H1 (cell line): ENCODE measurements around the gene TERB1. TPM values are rescaled to one million over a fixed set of nuclear protein-coding genes. Genes with fewer than 3 reads are reported as not detected.

Source experiments
- CTCF ChIA-PET: fragments of 300-600 bp; sonication (Branson Sonifier 250); formaldehyde crosslinking; loops from one replicate; lab custom pipeline; 2021; ENCODE audit not compliant: partially characterized antibody; lab: Charles Lee
- POLR2A ChIA-PET: fragments of 300-600 bp; sonication (Branson Sonifier 250); formaldehyde crosslinking; loops from one replicate; lab custom pipeline; 2021; ENCODE audit warnings: inconsistent platforms; ENCODE audit not compliant: partially characterized antibody; lab: Charles Lee
- DNase-seq, 2 experiments: peaks; one replicate each; pipeline versions ENCODE4 v3.0.0 to v3.0.0-alpha.2; 2010 to 2022; ENCODE audit warnings: low spot score in 2 of 2, low read depth in 1 of 2, mixed read lengths in 1 of 2
- FAIRE-seq: peaks from 2 replicates; lab custom pipeline; 2011; peaks lifted over from hg19 to GRCh38; lab: Jason Lieb, UNC
- H2AFZ ChIP-seq: 2 replicates; pipeline ENCODE4 v1.8.1; 2012; ENCODE audit warnings: low read length, inconsistent platforms
- H2AK5ac ChIP-seq: 2 replicates; pipeline ENCODE4 v1.6.1; 2013; ENCODE audit warnings: low read depth, low read length
- H2BK120ac ChIP-seq: replicated peaks from 2 replicates; pipeline ENCODE3; 2013; ENCODE audit warnings: low read depth, low read length, inconsistent platforms
- H2BK12ac ChIP-seq: 2 replicates; pipeline ENCODE4 v1.6.1; 2013; ENCODE audit warnings: low read depth, low read length
- H2BK15ac ChIP-seq: 2 replicates; pipeline ENCODE4 v1.6.1; 2013; ENCODE audit warnings: low read length
- H2BK20ac ChIP-seq: 2 replicates; pipeline ENCODE4 v1.6.1; 2013; ENCODE audit warnings: low read length
- H2BK5ac ChIP-seq: 2 replicates; pipeline ENCODE4 v1.6.1; 2013; ENCODE audit warnings: low read depth, low read length
- H3K14ac ChIP-seq: 2 replicates; pipeline ENCODE4 v1.6.1; 2013; ENCODE audit warnings: inconsistent platforms; ENCODE audit not compliant: insufficient read length
- H3K18ac ChIP-seq: 2 replicates; pipeline ENCODE4 v1.6.1; 2013; ENCODE audit warnings: low read length; ENCODE audit errors: extremely low read depth
- H3K23ac ChIP-seq: 2 replicates; pipeline ENCODE4 v1.6.1; 2013; ENCODE audit warnings: inconsistent platforms; ENCODE audit not compliant: insufficient read length
- H3K23me2 ChIP-seq: 2 replicates; pipeline ENCODE4 v1.6.1; 2013; ENCODE audit warnings: low read depth, low read length
- H3K27ac ChIP-seq: 2 replicates; pipeline ENCODE4 v1.6.1; 2011; ENCODE audit warnings: low read depth, low read length, inconsistent platforms
- H3K27me3 ChIP-seq, 4 experiments: replicated peaks in 1 of 4; 1 replicate in 1 of 4; 2 replicates in 3 of 4; pipeline versions ENCODE4 v1.6.1 to v1.8.1; 2011 to 2013; ENCODE audit warnings: low read length in 3 of 4, mild to moderate bottlenecking in 3 of 4, inconsistent platforms in 2 of 4, mixed read lengths in 2 of 4, moderate library complexity in 1 of 4; ENCODE audit not compliant: control insufficient read depth in 3 of 4, insufficient read depth in 3 of 4; ENCODE audit errors: extremely low read depth in 1 of 4
- H3K36me3 ChIP-seq, 4 experiments: 2 replicates each; pipeline versions ENCODE4 v1.6.1 to v1.8.1; 2011 to 2013; ENCODE audit warnings: mild to moderate bottlenecking in 4 of 4, low read length in 3 of 4, moderate library complexity in 2 of 4, control low read depth in 1 of 4, inconsistent platforms in 1 of 4; ENCODE audit not compliant: insufficient read depth in 4 of 4, control insufficient read depth in 2 of 4
- H3K4ac ChIP-seq: replicated peaks from 2 replicates; pipeline ENCODE3; 2013; ENCODE audit warnings: low read length, low read depth, mixed read lengths, inconsistent platforms; ENCODE audit not compliant: insufficient read length
- H3K4me1 ChIP-seq, 4 experiments: replicated peaks in 1 of 4; 1 replicate in 1 of 4; 2 replicates in 3 of 4; pipeline versions ENCODE4 v1.6.1 to v1.8.1; 2011 to 2013; ENCODE audit warnings: low read length in 3 of 4, inconsistent platforms in 2 of 4, mixed read lengths in 1 of 4; ENCODE audit not compliant: insufficient read depth in 4 of 4, control insufficient read depth in 3 of 4
- H3K4me2 ChIP-seq, 2 experiments: 2 replicates each; pipeline versions ENCODE4 v1.6.1 to v1.8.1; 2011 to 2013; ENCODE audit warnings: low read depth in 2 of 2, low read length in 2 of 2, control low read depth in 1 of 2, inconsistent platforms in 1 of 2, mild to moderate bottlenecking in 1 of 2; ENCODE audit not compliant: insufficient read depth in 1 of 2
- H3K4me3 ChIP-seq, 4 experiments: fragments of 200-600, 300-600 bp in 1 of 4; sonication (generic), shearing (Covaris generic), sonication (Bioruptor Twin) in 1 of 4; 2 replicates each; pipeline versions ENCODE4 v1.5.1 to v1.8.1; 2011 to 2016; ENCODE audit warnings: low read length in 4 of 4, low read depth in 3 of 4, control low read depth in 2 of 4, inconsistent platforms in 2 of 4, mild to moderate bottlenecking in 2 of 4, mixed read lengths in 1 of 4, moderate library complexity in 1 of 4; ENCODE audit not compliant: insufficient read depth in 2 of 4; ENCODE audit errors: extremely low read depth in 1 of 4
- H3K56ac ChIP-seq: replicated peaks from 2 replicates; pipeline ENCODE3; 2013; ENCODE audit warnings: low read depth, mild to moderate bottlenecking, mixed read lengths, low read length, inconsistent platforms; ENCODE audit not compliant: insufficient read length
- H3K79me1 ChIP-seq: 2 replicates; pipeline ENCODE4 v1.6.1; 2013; ENCODE audit warnings: low read depth, low read length, control low read depth
- H3K79me2 ChIP-seq, 2 experiments: 2 replicates each; pipeline versions ENCODE4 v1.6.1 to v1.8.1; 2012 to 2013; ENCODE audit warnings: low read length in 2 of 2, mild to moderate bottlenecking in 2 of 2, inconsistent platforms in 1 of 2; ENCODE audit not compliant: insufficient read depth in 2 of 2, control insufficient read depth in 1 of 2
- H3K9ac ChIP-seq, 4 experiments: replicated peaks in 1 of 4; 1 replicate in 1 of 4; 2 replicates in 3 of 4; pipeline versions ENCODE4 v1.6.1 to v1.8.1; 2011 to 2013; ENCODE audit warnings: low read depth in 3 of 4, low read length in 3 of 4, control low read depth in 2 of 4, mild to moderate bottlenecking in 2 of 4, moderate library complexity in 2 of 4, inconsistent platforms in 1 of 4; ENCODE audit errors: extremely low read depth in 1 of 4
- H3K9me3 ChIP-seq, 2 experiments: 2 replicates each; pipeline versions ENCODE4 v1.6.1 to v1.8.1; 2012 to 2013; ENCODE audit warnings: mild to moderate bottlenecking in 2 of 2, moderate library complexity in 2 of 2, control low read depth in 1 of 2, inconsistent platforms in 1 of 2, low read depth in 1 of 2, low read length in 1 of 2, mixed read lengths in 1 of 2; ENCODE audit not compliant: insufficient read depth in 2 of 2
- H4K20me1 ChIP-seq, 2 experiments: replicated peaks in 1 of 2; 2 replicates each; pipeline versions ENCODE3 to v1.8.1; 2011 to 2013; ENCODE audit warnings: inconsistent platforms in 2 of 2, low read length in 2 of 2, mild to moderate bottlenecking in 1 of 2; ENCODE audit not compliant: insufficient read depth in 2 of 2, control insufficient read depth in 1 of 2
- H4K5ac ChIP-seq: 2 replicates; pipeline ENCODE4 v1.6.1; 2013; ENCODE audit warnings: low read length, low read depth, mixed read lengths, inconsistent platforms; ENCODE audit not compliant: insufficient read length
- H4K8ac ChIP-seq: 2 replicates; pipeline ENCODE4 v1.8.0; 2013; ENCODE audit warnings: mild to moderate bottlenecking, moderate library complexity, low read length, inconsistent platforms; ENCODE audit not compliant: insufficient read depth; ENCODE audit errors: extremely low read depth
- H4K91ac ChIP-seq: replicated peaks from 2 replicates; pipeline ENCODE3; 2013; ENCODE audit warnings: low read length, mixed read lengths, inconsistent platforms; ENCODE audit not compliant: insufficient read length
- ASH2L ChIP-seq: fragments of 200-600, 300-600 bp; sonication (generic); IDR thresholded peaks from one replicate; pipeline ENCODE4 v1.7.1; 2017; ENCODE audit warnings: low read length
- BACH1 ChIP-seq: IDR thresholded peaks from 2 replicates; pipeline ENCODE4 v1.6.1; 2012; ENCODE audit warnings: low read length, improper control_type of control experiment
- CEBPB ChIP-seq: IDR thresholded peaks from 2 replicates; pipeline ENCODE4 v1.6.1; 2012; ENCODE audit warnings: low read depth, low read length
- CHD2 ChIP-seq: IDR thresholded peaks from 2 replicates; pipeline ENCODE4 v1.6.1; 2012; ENCODE audit warnings: low read length, improper control_type of control experiment
- CTCF ChIP-seq, 3 experiments: IDR thresholded peaks; 1 replicate in 2 of 3; 2 replicates in 1 of 3; pipeline versions ENCODE4 v1.5.1 to v1.6.1; 2011; ENCODE audit warnings: low read length in 3 of 3, mild to moderate bottlenecking in 3 of 3, inconsistent platforms in 2 of 3, low read depth in 1 of 3, moderate library complexity in 1 of 3; ENCODE audit not compliant: insufficient read depth in 1 of 3; ENCODE audit errors: control extremely low read depth in 1 of 3
- FOSL1 ChIP-seq: IDR thresholded peaks from 2 replicates; pipeline ENCODE4 v1.6.1; 2011; ENCODE audit warnings: mild to moderate bottlenecking, low read depth, low read length, moderate library complexity; ENCODE audit not compliant: insufficient read depth
- KDM1A ChIP-seq: fragments of 200-600, 300-600 bp; sonication (generic); IDR thresholded peaks from 2 replicates; pipeline ENCODE4 v1.7.1; 2016; ENCODE audit warnings: mild to moderate bottlenecking, low read length, borderline replicate concordance
- RNF2 ChIP-seq: fragments of 200-900, 300-1000 bp; sonication (generic); IDR thresholded peaks from 2 replicates; pipeline ENCODE4 v1.7.1; 2016; ENCODE audit warnings: borderline replicate concordance, low read depth, mild to moderate bottlenecking, antibody characterized with exemption, low read length; ENCODE audit not compliant: poor library complexity, severe bottlenecking; ENCODE audit errors: missing control alignments
- SAP30 ChIP-seq: fragments of 300-600 bp; sonication (generic); IDR thresholded peaks from 2 replicates; pipeline ENCODE4 v1.7.1; 2012; ENCODE audit warnings: low read length, moderate library complexity, mild to moderate bottlenecking, inconsistent platforms; ENCODE audit not compliant: insufficient read depth, insufficient replicate concordance
- SP1 ChIP-seq: IDR thresholded peaks from 2 replicates; pipeline ENCODE4 v1.6.1; 2011; ENCODE audit warnings: low read depth, low read length
- TBP ChIP-seq: IDR thresholded peaks from 2 replicates; pipeline ENCODE4 v1.6.1; 2011; ENCODE audit warnings: low read depth, low read length, improper control_type of control experiment
- WGBS, 2 experiments: shearing (Covaris generic) in 1 of 2; methylation state at CpG; one replicate each; pipeline versions ENCODE4 v1.1.6 to v1.1.7; 2013 to 2015; ENCODE audit warnings: low lambda C conversion rate in 2 of 2, mixed read lengths in 2 of 2, inconsistent platforms in 1 of 2, low coverage in 1 of 2, missing lambda C conversion rate in 1 of 2; ENCODE audit not compliant: insufficient replicate concordance in 2 of 2, insufficient coverage in 1 of 2, insufficient read length in 1 of 2; ENCODE audit errors: extremely low coverage in 1 of 2, missing lambda C conversion rate in 1 of 2; 5-methylcytosine and 5-hydroxymethylcytosine counted together
- polyA plus RNA-seq, 7 experiments: library from polyadenylated mRNA; depleted of rRNA in 3 of 7; stranded (reverse) in 5 of 7; unstranded in 2 of 7; fragments of >200 nt in 5 of 7; fragments of 200-250 nt in 2 of 7; gene quantifications; 1 replicate in 5 of 7; 2 replicates in 1 of 7; 4 replicates in 1 of 7; pipeline versions ENCODE4 v1.2.1 to v1.2.3, GENCODE V29; 2011 to 2013; ENCODE audit warnings: missing spikeins in 2 of 7, mixed read lengths in 2 of 7
- total RNA-seq: library from RNA; stranded (reverse); fragmentation: NEBNext Ultra II Directional; extraction: Animal tissue kit (Norgen Biotek cat#: 25700); gene quantifications from 2 replicates; pipeline ENCODE4 v1.2.1, GENCODE V29; 2021

Gene TERB1
- total and polyA plus RNA-seq, 2 of the 8 experiments (the other 6 are each of a cell fraction or from before 2014, with no cell fraction given): not detected

GRCh38 chr16:66735891-66736290 is 65.5 kb downstream of the TERB1 start:
- no peak overlapping the region for H3K14ac ChIP-seq
- no peak overlapping the region for H2BK12ac ChIP-seq
- H4K20me1 ChIP-seq: peaks cover 5 to 12% of the 10 kb centered on the region in 2 experiments
- no peak for FAIRE-seq
- H3K56ac ChIP-seq: no peak overlapping the region
- WGBS, 2 experiments: 92% methylated on average over 4 of the region's 4 CpGs; no CpG with 5 or more reads in 1 of the 2 experiments
- peaks cover 0 to 8% (median 5%) of the 10 kb centered on the region in 4 experiments; a peak in 3 of 7 replicates for H3K4me1 ChIP-seq
- no peak overlapping the region for H3K4ac ChIP-seq
- H3K9ac ChIP-seq: no peak overlapping the region
- no peaks in the 10 kb centered on the region for H3K27me3 ChIP-seq
- CTCF ChIA-PET: interaction anchor here (0.9 to 11.3 kb wide), 5 partner anchors 8 to 128 kb away, joined by 5 to 170 read pairs (median 6); partner anchors contain the start of gene DYNC1LI2
- no peak overlapping the region for H2BK120ac ChIP-seq
- H4K91ac ChIP-seq: no peak overlapping the region
- H3K18ac ChIP-seq: no peak overlapping the region
- peaks cover 8 to 87% (median 60%) of the 10 kb centered on the region in 4 experiments for H3K36me3 ChIP-seq
- H3K23ac ChIP-seq: no peak overlapping the region
- H3K4me2 ChIP-seq: no peak overlapping the region
- peaks cover 8% of the 10 kb centered on the region for H3K79me1 ChIP-seq
- no peaks in the 10 kb centered on the region for H3K23me2 ChIP-seq
- no peak overlapping the region for H2BK15ac ChIP-seq
- no peak overlapping the region for H4K8ac ChIP-seq
- H3K79me2 ChIP-seq: peaks cover 3 to 40% of the 10 kb centered on the region in 2 experiments; a peak in 2 of 4 replicates
- no peak overlapping the region for H2AK5ac ChIP-seq
- no peak overlapping the region for H4K5ac ChIP-seq
- no peak overlapping the region for H2AFZ ChIP-seq
- H3K4me3 ChIP-seq: no peak overlapping the region
- H2BK5ac ChIP-seq: no peak overlapping the region
- no peak overlapping the region for H3K27ac ChIP-seq
- H2BK20ac ChIP-seq: no peak overlapping the region
- POLR2A ChIA-PET: interaction anchor here (1.2 to 5.4 kb wide), 2 partner anchors 10 to 15 kb away, joined by 3 to 52 read pairs; partner anchors contain the start of gene DYNC1LI2
- H3K9me3 ChIP-seq: no peaks in the 10 kb centered on the region
- no peak for DNase-seq
- no peak for TF ChIP-seq CHD2
- no peak for TF ChIP-seq CEBPB
- TF ChIP-seq KDM1A: no peak
- no peak for TF ChIP-seq ASH2L
- no peak for TF ChIP-seq FOSL1
- TF ChIP-seq SP1: no peak
- no peak for TF ChIP-seq TBP
- TF ChIP-seq BACH1: no peak
- no peak for TF ChIP-seq RNF2
- TF ChIP-seq SAP30: no peak
- no peak for TF ChIP-seq CTCF (IDR thresholded peaks at IDR 0.05; ENCODE audit: control extremely low read depth in 1 of 3, insufficient read depth in 1 of 3, low read depth in 1 of 3, low read length in 3 of 3)
